LNCAP (cell line): ENCODE data around the gene METTL16.

Experiments
- CTCF ChIP-seq: fragments of 450-650 bp; IDR thresholded peaks from 2 replicates; pipeline ENCODE4 v1.5.1; 2017; ENCODE audit warnings: mild to moderate bottlenecking

Gene METTL16

GRCh38 chr17:2371183-2372130, 140.2 kb downstream of the METTL16 start:
- no peak for TF ChIP-seq CTCF

GRCh38 chr17:2370211-2370589, 141.5 kb downstream of the METTL16 start:
- no peak for TF ChIP-seq CTCF

- TF ChIP-seq CTCF, result no peak
Measured at GRCh38 chr17:2369551-2370210, 142.0 kb downstream of the METTL16 start.

- no peak for TF ChIP-seq CTCF
Measured at GRCh38 chr17:2369039-2369438, 142.6 kb downstream of the METTL16 start.

- no peak for TF ChIP-seq CTCF
Measured at GRCh38 chr17:2368359-2368758, 143.3 kb downstream of the METTL16 start.

GRCh38 chr17:2366747-2367494, 144.8 kb downstream of the METTL16 start:
- peak; percentile 17; the same call in 1 of the 2 replicates for TF ChIP-seq CTCF
